Activated CD4-positive, alpha-beta T cell treated with anti-CD3 and anti-CD28 coated beads, Interleukin-2, Interleukin-4, amounts not matched to agents 100 ng/mL and 50 ng/mL, durations not matched to agents 16 hours and 8 hours (primary cell): ENCODE measurements around the gene ANGPTL2.

ENCODE experiments used
- DNase-seq: peaks from one replicate; pipeline ENCODE4 v3.0.0-alpha.2; 2020; ENCODE audit warnings: low spot score

The ANGPTL2 gene

DNA sequence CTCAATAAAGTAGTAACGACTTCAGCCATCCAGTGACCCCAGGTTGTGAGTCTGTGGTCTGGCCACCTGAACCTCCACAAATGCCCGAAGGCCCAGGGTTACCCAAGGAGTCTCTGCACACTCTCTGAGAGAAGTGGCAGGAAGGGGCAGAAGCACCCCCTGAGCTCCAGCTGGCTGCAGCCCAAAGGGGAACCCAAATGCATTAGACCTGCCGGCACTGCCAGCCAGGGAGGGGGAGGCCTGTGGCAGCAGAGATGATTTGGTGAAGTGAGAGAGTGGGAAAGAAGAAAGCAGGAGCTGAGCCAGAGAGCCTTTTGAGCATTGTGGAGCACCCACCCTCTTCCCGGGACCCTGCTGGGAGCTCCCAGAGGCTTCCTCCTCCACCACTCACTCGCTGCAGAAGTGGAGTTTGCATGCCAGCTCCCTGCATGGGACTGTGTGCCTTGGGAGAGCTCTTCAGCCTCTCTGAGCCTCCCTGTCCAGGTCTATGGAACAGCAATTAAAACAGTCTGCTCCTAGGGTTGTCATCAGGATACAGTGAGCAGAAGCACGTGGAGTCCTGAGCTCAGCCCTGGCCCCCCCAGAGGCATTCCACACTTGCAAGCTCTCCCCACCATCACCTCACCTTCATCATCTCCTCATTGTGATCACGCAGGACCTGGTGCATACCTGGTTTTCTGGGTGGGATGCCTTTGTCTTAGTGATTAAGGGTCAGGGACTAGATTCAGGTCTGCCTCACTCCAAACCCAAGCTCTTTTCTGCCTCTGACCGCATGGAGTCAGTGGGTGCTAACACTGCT is 13.8 kb upstream of the ANGPTL2 start:
- no peak for DNase-seq

DNA sequence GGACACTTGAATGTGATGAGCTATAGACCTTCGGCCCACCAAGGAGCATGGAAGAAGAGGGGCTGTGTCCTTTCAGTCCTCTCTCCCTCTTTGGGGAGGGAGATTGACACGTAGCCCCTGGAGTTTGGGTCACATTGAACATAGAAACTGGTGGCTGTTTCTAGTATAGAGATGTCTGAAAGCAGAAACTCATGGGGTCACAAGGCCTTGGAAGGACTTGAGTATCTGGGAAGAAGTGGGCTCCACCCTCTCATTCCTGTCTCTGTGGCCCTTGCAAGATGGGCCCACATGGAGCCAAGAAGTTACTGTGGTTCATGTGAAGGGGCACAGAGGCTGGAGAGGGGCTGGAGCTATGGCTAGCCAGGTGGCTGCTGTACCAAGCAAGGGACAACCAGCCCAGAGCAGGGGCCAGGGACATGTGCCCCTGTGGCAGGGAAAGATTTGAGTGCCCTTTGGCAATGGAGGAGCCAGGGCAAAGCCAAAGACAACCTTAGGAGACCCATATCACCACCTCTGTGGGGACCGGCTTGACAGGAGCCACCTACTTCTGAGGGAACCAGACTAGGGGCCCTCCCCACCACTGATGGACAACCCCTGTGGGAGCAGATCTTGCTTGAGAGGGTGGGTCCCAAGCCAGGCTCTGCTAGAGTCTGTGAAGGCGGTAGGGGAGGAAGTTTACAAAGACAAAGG is 12.8 kb upstream of the ANGPTL2 start:
- no peak for DNase-seq

DNA sequence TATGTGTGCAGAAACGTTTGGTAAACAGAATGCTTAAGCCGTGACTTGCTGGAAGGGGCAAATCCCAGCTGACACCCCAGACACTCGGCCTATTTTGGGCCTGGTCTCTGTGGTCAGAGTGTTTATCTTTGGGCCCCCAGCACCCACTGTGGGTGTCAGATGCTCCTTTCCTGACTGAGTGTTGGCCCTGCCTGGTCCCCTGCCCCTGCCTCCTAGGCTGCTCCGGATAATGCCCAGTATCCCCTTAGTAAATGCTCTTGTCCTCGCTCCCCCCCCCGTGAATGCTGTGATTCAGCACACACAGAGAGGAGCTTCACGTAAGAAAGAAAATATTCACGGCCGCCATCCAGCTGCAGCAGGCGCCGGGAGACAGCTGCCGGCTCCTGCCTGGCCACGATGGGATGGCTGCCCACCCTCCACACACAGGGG is 11.3 kb upstream of the ANGPTL2 start:
- no peak for DNase-seq

DNA sequence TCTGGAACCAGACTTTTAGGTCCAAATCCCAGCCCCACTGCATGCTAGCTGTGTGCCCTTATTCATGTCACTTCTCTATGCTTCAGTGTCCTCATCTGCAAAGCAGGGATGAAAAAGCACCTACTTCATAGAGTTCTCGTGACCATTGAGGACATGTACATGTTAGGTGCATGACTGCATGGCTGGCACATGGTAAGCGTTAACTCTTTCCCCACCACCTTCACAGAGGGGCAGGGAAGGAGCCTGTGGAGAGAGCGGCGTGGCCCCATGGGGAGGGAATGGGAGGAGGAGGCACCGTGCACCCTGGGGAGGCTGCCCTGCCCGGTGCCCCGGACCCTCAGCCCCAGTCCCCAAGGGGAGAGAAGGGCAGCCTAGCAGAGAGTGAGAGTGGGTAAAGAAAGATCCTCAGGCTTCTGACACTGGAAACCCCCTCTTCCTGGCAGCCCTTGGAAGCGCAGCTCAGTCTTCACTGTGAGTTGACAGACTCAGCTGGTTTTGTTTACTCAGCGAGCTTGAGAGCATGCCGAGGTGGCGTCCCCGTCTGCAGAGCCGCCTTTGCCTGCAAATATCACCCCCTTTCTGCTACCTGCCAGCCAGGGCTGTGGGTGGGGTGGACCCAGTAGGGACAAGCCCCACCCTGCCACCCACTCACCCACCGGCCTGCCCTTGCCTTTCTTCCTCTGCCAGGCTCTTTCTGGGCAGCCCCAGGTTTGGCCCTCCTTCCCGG is 10.6 kb upstream of the ANGPTL2 start:
- no peak for DNase-seq

DNA sequence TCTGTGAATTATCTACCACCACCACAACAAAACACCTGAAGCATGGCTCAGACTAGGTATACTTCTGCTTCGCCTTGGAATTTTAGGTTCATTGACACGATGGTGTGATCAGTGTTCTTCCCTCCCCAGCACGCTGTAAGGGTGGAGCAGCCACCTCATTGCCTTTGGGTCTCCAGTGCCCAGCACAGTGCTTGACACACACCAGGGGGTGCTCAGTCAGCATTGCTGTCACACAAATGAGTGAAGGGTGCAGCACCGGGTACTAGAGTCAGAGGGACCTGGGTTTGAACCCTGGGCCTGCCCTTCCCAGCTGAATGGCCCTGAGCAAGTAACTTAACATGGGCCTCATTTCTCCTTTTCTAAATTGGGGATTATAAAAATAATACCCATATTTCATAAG is 9.9 kb upstream of the ANGPTL2 start:
- DNase-seq: no peak

DNA sequence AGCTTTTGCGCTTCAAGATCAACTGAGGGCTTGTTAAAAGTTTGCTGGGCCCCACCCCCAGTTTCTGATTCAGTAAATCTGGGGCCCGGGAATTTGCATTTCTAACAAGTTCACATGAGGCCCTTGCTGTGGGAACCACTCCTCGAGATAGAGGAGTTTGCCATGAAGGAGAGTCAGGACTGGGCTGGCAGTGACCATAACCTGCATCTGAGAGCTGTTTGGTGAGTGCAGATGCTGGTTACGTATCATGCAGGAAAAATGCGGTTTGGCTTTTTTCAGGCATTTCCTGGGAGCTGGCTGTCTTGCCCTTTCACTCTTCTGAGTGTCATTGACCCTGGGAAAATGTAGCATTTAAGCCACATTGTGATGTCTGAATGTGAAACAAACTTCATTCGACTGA is 9.4 kb upstream of the ANGPTL2 start:
- DNase-seq: no peak

DNA sequence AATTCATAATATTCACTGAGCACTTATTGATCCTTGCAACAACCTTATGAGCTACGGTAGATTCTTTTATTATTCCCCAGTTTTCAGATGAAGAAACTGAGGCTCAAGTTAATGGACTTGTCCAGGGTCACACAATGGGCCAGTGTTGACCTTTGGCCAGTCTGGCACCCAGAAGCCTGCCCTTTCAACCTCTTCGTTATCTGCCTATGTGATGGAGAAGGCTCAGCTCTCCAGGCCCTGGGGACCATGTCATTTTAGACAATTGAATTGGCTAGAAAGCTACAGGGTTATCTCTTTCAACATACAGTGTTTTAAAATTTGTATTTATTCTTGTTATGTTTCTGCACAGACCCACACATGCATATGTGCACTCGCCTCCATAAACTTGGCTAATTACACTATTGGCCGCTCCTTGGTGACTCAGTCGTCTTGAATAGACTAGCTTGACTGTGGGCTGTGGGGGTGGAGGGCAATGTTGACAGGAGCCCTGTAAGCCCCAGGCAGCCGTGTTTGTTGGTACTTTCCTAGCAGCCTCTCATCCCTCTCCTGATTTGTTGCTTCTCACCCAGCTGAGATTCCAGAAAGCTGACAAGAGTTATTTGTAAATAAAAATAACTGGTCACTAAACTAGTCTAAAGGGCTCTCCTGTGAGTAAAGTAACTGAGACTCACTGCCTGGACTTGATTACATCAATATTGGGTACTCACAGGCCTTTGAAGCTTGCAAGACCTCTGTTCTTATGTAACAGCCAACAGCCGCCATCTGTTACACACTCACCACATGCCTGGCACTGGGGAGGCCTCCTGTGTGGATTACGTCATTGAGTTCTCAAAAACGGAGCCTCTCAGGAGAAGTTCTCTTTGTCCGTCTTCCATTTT is 8.5 kb upstream of the ANGPTL2 start:
- no peak for DNase-seq

DNA sequence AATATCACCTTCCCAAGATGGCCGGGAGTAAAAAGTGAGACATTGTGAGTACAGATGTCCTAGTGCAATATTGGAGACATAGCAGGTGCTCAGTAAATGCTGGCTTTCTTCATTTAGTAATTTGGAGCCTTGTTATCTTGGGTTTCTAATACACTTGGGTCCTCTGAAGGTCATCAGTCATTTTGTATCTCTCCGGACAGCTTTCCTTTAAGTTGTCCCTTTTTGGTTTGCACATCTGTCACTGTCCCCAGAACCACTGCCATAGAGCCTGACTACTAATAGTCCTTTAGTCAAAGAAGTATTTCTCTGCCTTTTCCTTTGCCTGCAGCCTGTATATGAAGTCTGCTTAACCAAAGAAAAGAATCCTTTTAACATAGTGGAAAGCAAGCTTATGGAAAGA is 7.8 kb upstream of the ANGPTL2 start:
- no peak for DNase-seq

DNA sequence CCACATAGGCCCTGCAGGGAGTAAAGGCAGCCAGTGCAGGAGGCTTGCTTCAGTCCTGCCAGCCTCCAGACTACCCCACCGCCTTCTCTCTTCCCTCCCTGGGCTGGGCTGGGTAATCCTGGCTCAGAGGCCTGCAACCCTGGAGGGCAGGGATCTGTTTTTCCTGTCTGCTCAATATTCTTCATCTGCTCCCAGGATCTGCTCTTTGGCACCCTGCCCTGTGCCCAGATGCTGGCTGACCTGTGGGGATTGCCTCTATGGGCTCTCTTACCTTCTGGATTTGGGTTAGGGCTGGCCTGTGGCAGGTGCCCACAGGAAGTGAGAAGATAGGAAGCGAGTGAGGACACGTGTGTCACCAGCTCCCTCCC is 7.3 kb upstream of the ANGPTL2 start:
- no peak for DNase-seq

DNA sequence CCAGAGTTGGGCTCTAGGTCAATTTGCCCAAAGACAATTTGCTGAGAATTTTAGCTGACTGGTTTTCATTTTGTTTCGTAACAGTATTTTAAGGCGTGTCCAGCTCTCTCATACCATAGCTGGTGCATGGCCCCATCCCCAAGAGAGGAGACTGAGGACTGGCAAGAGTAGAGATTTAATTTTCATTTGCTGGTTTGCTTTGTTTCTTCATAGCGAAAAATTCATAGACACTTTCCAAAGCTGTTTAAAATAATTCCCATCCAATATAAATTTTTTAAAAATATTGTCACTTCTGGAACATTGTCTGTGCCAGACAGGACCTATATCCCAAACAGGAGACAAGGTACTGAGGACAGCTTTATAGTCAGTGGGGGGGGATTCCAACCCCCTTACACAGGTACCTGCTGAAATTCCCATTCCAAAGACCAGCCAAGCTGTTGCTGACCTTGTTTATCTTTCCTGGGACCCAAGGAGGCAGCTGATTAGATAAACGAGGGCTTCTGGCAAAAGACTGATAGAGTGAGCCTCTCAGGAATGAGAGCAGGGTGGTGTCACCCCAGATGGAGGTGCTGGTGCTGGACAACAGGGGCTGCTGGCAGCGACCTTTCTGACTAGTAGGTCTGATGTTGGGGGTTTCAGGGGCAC is 6.8 kb upstream of the ANGPTL2 start:
- DNase-seq: no peak

DNA sequence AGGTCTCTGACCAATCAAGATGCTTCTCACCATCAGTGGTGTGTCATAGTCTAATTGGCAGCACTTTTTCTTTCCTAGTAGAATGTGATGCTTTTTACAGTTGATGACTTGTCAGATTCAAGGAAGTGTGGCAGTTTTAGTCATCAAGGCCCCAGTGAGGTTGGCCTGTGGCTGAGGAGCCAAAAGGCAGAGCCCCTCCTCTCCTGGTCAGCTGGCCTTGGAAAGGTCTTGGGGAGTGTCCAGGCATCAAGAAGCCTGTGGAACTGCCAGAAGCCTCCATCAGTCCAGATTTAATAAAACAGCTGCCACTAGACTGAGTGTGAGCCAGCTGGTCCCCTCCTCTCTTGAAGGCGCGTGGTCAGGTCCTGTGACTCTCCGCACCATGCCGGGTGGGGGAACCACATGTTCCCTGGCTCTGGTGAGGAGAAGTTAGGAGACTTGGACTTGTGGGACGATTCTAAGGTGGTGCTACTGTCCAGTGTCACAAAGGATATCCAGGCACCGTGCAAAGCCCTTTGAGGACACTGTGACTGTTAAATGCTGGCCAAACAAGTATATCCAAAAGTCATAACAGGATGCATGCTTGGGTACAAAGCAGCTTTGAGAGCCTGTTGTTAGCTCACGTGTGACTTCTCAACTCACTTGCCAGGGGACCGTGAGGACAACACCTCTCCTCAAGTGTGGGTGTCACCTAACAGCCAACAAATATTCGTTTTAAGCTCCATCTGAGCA is 6.1 kb upstream of the ANGPTL2 start:
- no peak for DNase-seq

DNA sequence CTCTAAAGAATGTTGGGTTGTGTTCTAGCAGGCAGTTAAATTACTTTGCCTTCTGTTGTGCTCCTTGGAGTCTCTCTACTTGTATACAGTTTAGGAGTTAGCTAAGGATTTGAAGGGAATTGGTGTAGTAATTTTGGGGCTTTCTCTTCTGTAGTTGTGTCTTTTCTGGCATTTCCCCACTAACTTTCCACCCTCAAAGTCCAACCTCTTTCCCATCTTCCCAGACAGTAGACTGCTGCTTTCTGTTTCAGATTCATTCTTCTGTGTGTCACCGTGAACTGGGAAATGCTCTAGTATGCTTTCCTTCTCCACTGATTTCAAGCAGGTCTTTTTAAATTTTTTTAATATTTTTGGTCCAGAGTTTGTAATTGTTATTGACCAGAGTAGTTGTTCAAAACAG is 4.5 kb upstream of the ANGPTL2 start:
- DNase-seq: no peak

DNA sequence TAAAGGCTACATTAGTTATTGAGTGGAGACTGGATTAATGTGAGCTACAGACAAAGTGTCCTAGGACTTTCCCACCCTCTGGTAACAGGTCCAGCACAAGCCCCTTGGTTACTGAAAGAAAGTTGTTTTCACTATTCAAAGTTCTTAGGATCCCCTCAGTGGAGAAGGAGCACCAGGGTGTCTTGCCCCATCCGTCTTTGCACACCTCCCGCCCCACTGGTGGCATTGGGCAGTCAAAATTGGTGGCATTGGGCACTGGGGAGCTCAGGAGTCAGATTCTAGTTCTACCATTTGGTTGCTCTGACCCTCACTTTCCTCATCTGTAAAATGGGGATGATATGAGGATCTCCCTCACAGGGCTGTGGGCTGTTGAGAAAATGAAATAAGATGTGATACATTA is 2.4 kb upstream of the ANGPTL2 start:
- no peak for DNase-seq

DNA sequence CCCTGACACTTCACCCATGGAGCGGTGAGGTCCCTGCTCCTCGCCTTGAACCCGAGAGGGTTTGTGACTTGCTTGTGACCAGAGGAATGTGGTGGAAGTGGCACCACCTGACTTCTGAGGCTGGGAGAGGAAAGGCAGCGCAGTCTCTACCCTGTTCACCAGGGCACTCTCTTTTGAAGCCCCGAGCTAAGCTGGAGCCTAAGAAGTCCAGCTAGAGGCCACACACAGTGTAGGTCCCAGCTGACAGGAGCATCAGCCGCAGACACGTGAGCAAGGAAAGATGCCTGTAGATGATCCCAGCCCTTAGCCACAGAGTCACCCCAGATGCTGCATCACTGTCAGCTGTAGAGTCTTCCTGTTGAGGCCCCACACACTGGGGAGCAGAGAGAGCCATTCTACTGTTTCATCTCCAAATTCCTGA is 1.7 kb upstream of the ANGPTL2 start:
- no peak for DNase-seq

DNA sequence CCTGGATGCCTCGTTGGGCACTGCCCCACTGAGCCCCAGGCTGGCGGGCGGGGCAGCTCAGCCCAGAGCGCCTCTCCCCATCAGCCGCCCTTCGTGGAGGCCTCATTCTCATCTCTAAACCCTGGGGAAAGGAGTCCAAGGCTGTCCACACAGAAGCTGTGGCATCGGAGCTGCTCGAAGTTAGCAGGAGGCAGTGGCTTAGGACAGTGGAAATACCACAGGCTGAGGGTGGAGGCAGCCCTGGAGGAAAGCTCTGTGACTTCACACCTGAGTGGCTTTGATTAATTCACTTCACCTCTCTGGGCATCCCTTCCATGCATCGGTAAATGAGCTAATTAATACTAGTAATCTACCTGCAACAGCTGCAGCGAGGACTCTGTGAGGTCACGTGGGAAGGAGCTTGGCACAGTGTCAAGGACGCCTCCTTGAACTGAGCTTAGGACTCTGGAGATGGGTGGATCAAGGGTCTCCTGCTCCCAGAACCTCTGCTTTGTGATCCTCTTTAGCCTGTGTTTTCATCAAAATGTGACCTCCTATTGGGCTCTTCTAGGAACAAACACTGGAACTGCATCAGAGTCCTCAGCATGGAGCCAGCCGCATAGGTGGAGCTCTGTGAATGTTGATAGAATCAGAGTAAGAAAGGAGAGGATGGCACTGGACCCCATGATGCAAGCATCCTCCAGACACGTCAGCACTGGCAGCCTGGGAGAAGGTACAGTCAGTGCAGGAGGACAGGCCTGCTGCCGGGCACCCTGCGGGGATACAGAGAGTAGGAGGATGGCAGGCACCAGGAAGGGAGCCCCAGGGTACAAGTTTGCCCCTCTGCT is 842 bp upstream of the ANGPTL2 start:
- no peak for DNase-seq

DNA sequence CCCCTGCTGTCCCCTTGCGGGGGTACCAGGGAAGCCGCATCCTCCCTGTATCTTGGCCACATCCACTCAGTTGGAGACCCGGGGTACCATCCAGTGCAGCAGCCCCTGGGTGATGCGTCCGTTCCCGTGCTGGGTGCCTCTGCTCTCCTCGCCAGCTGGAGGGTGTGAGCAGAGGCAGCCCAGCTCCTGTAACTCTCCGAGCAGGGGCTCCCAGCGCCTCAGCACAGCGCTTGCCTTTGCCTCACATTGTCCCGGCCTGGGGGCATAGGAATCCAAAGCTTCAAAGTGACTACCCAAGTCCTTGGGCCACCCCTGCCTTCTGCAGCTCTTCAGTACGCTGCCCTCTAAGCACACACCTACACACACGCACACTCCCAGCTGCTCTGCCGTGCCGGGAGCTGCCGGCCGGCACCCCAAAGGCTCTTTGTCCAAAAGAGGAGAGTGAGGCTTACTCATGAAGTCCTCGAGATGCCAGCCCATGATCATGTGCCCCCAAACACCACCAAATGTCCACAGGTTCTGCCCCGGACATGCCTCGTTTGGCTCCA is 733 bp downstream of the ANGPTL2 start:
- no peak for DNase-seq

DNA sequence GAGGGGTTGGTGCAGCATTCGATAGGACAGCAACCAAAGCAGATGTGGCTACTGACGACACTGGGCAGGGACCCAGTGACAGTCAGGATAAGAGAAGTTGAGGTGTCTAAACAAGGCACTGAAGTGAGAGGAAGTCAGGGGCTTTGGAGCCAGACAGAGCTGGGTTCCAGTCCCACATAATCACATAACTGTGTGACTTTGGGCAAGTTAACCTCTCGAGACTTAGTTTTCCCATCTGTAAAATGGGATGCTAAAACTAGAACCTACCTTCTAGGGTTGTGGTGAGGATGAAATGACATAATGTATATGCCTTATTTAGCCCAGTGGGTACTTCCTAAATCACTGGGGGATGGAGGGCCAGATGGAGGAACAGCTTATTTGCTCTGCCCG is 3.1 kb downstream of the ANGPTL2 start:
- DNase-seq: no peak

DNA sequence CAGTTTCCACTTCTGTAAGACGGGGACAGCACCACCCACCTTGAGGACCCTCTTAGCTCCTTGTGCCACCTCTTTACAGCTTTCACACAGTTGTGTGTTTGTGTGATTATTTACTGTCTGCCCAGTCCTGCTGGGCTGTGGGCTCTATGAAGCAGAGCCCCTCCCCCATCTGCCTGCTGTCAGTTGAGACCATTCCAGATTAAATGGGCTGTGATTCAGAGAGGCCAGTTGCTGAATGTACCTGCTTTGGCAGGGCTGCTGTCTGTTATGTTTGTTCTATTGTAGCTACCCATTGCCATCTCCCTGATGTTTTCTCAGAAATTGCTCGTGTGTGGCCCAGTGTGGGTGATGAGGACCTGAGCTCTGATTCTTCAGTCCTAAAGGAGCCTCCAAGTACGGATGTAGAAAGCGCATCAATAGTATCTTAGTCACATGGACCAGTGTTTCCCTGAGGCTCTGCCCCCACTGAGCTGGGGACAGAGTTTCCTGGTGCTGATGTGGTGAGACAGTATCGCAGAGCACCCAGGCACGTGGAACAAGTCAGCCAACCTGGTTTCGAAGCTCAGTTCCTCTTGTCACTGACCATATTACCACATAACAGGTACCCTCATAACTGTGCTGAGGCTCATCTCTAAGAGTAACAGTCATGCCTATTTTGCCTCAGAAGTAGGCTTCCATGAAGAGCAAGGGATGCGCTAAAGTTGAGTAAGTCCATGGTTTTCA is 3.7 kb downstream of the ANGPTL2 start:
- no peak for DNase-seq

DNA sequence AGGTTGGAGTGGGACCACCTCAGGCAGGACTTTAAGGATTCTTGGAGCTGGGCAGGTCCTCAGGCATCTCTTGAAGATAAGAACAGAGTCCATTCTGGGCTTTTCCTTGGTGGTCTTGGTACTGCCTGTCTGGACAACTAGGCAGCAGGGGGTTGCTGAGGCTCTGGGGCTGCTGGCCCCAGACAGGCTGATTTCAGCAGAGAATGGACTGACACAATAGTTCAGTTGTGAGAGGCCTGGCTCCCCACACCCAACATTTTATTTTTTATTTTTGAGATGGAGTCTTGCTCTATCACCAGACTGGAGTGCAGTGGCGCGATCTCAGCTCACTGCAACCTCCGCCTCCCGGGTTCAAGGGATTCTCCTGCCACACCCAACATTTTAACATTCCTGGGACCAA is 4.6 kb downstream of the ANGPTL2 start:
- no peak for DNase-seq
